Ramos (cell line): ENCODE measurements around the gene YIPF7.

Experiments
- in situ Hi-C: fragments of 300-500 bp; cut with MboI; formaldehyde crosslinking; loops from one replicate; pipeline ENCODE4 v1.14.3; 2022; ENCODE audit warnings: low sequenced_read_pairs; ENCODE audit not compliant: unreplicated experiment

Gene YIPF7

DNA sequence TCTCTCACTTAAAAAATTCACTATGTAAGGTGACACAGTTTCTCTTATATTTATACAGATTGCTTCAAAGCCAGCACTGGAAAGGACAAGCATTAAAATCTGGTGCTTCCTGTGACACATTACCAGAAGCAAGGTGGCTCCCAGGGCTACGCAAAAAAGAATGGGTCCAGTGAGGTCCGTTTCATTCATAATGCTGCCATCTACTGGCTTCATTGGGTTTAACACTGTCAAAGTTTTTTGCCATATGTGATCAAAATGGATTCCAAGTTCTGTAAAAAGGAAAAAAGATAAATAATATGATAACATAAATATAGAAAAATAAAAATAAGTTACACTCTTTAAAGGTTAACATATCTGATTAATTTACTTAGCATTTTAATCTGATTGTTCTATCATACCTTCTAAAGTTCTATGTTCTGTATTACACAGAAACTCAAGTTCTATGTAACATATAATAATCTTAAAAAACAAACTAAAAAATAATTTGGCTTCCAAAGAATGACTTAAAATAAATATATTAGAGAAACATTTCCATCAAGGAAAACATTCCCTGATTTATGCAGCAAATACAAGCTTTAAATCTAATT lies 22.1 kb downstream of the YIPF7 start:
- in situ Hi-C loops, result loop anchor here (25.0 kb wide), 1 partner anchor 1492 kb away; no protein-coding TSS in a partner anchor

DNA sequence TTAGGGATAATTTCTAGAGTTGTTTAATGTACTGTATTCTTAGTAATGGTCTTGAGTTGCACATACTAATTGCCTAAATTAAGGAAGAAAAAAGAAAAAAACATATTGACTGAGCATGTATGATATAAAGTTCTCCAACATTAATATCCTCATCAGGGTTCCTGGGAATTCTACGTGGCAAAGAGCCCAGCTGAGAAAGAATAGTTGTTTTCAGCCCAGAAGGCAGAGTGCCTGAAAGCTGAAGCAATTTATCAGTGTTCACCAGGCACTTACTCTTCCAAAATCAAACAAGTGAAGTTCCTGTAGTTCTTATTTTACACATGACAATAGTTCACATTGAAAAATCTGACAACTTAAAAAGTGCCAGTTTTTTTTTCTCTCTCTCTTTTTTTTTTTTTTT lies 27.7 kb downstream of the YIPF7 start:
- in situ Hi-C loops, result no loop called here

DNA sequence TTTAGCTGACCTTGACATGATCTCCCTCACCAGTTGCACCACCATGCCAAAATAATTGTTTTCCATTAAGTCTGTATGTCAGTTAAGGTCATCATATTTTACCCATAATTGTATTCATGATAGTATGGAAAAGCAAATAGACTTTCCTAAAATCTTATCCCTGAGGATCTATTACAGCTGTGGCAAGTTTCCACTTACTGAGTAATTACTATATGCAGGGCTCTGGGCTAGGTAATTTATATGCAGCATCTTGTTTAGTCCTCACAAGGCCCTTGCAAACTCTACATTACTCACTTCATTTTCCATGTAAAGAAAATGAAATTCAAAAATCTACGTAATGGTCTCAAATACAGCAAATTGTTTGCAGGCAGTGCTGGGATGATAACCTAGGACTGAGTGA lies 34.8 kb downstream of the YIPF7 start:
- in situ Hi-C loops, result no loop called here

DNA sequence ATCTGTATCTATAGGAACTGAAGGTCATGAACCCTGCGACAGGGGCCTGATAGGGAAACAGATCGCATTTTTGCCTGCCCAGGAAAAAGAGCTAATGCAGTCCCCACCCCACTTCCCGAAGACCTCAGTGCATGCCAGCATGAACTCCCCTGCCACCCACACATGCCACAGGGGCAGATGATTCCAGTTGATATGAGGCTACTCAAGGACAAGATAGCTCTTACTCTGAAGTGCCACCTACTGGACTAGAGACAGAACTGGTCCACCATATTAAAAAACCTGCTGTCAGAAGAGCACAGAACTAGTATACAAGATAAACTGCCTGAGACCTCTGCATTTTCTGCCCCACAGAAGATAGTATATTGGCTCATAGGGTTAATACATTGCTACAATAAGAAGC lies 68.0 kb downstream of the YIPF7 start:
- in situ Hi-C loops, result no loop called here

DNA sequence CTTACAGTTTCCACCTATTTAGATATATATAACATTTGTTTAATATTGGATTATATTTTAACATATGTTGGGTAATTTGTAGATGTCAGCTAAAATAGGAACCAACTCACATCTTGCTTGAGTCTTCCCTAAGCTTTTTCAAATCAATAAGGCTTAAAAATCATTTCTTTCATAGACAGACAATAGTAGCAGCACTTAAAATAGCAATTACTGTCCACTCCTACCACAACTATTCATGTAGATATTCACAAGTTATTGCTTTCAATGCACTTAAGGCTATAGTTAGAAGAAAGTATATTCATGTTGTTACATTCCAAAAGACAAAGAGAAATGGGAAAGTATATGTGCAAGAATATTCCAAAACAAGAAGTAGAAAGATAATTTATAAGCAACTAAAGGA lies 71.2 kb downstream of the YIPF7 start:
- in situ Hi-C loops, result no loop called here

DNA sequence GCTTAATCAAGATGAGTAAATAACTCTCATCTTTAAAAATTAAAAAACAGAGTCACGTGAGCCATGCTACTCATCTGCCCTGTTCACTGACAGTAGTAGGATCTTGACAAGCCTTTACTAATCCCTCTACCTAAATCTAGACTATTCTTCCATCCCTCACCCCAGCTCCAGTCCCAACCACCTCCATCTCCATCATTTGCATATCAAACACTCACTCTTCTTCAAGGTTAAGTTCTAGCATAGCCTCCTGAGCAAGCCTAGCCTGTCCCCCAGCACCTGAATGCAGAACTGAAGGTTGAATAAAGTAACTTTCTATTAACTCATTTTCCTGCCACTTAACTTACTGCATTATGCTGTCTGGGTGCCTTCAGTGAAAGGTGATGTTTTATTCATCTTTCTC lies 72.5 kb downstream of the YIPF7 start:
- in situ Hi-C loops, result no loop called here
